SH-SY5Y (cell line): ENCODE measurements around the gene KLHL35.

Experiments used
- GATA2 ChIP-seq: IDR thresholded peaks from 2 replicates; pipeline ENCODE4 v1.6.1; 2011; ENCODE audit warnings: mild to moderate bottlenecking, low read depth, low read length
- GATA3 ChIP-seq: IDR thresholded peaks from 2 replicates; pipeline ENCODE4 v1.6.1; 2011; ENCODE audit warnings: low read depth, mild to moderate bottlenecking, low read length, moderate library complexity

DNA sequence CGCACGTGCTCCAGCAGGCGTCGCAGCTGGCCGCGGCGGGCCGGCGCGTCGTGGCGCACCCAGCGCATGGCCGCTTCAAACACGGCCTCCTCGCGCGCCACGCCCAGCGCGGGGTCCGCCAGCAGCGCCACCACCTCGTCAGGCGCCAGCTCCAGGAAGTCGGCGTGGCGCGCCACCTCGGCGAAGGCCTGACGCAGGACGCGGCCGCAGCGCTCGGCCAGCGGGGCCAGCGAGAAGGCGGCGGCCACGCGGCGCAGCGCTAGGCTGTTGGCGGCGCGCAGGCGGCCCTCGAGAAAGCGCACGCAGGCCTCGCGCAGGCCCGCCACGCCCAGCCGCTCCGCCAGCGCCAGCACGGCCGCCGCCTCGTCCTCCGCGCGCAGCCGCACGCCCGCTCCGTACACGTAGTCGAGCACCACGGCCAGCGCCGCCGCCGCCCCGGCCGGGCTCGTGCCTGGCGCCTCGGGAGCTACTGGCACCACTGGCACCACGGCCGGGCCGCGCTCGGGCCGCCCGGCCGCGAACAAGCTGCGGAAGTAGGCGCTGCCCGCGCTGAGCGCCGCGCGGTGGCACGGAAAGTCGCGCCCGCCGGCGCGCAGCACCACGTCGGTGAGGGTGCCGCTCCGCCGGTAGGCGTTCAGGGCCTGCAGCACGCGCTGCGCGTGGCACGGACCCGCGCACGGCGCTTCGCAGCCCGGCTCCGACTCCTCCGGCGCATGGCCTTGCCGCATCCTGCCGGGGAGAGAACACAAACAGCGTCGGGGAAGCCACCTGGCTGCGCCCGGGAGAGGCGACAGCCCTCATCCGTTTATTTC is 2.9 kb downstream of the KLHL35 start:
- TF ChIP-seq GATA2 (no peak), GATA3 (no peak)
